HL-60 (cell line): Measurements from ENCODE around the gene LY6G6F.

ENCODE experiments used
- DNase-seq, 2 experiments: peaks; one replicate each; pipeline ENCODE4 v3.0.0-alpha.2; 2010 to 2020; ENCODE audit warnings: low read depth in 1 of 2, low spot score in 1 of 2
- H3K27ac ChIP-seq: fragments of 250-450 bp; sonication (Bioruptor Pico); replicated peaks from 2 replicates; pipeline ENCODE4 v1.5.1; 2020; ENCODE audit warnings: mild to moderate bottlenecking, moderate library complexity
- H3K27me3 ChIP-seq: fragments of 250-450 bp; sonication (Bioruptor Pico); 2 replicates; pipeline ENCODE4 v1.5.1; 2021; ENCODE audit warnings: mild to moderate bottlenecking, moderate library complexity; ENCODE audit not compliant: insufficient read depth, poor library complexity, severe bottlenecking
- H3K4me3 ChIP-seq: replicated peaks from 2 replicates; pipeline ENCODE4 v1.5.1; 2011; ENCODE audit warnings: mild to moderate bottlenecking, control low read depth, low read length; ENCODE audit not compliant: insufficient read depth
- GABPA ChIP-seq: IDR thresholded peaks from 2 replicates; pipeline ENCODE4 v1.6.1; 2012; ENCODE audit warnings: low read depth
- POLR2AphosphoS5 ChIP-seq: IDR thresholded peaks from 2 replicates; pipeline ENCODE4 v1.6.1; 2012; ENCODE audit warnings: low read depth
- REST ChIP-seq: IDR thresholded peaks from 2 replicates; pipeline ENCODE4 v1.6.1; 2012; ENCODE audit warnings: low read depth; ENCODE audit not compliant: insufficient replicate concordance
- SPI1 ChIP-seq: IDR thresholded peaks from 2 replicates; pipeline ENCODE4 v1.6.1; 2012; ENCODE audit warnings: low read depth, mild to moderate bottlenecking, borderline replicate concordance
- long read RNA-seq: library from polyadenylated mRNA; unstranded; transcript quantifications from one replicate; pipeline ENCODE4 v2.0.0, GENCODE V29; 2020
- TF ChIP-seq, protein P1 (sequence below): IDR thresholded peaks from one replicate; pipeline ENCODE4 v1.5.1; 2011; ENCODE audit warnings: low read length, control low read depth, inconsistent platforms; ENCODE audit not compliant: insufficient read depth

Gene LY6G6F
- long read RNA-seq, result 0 reads

DNA sequence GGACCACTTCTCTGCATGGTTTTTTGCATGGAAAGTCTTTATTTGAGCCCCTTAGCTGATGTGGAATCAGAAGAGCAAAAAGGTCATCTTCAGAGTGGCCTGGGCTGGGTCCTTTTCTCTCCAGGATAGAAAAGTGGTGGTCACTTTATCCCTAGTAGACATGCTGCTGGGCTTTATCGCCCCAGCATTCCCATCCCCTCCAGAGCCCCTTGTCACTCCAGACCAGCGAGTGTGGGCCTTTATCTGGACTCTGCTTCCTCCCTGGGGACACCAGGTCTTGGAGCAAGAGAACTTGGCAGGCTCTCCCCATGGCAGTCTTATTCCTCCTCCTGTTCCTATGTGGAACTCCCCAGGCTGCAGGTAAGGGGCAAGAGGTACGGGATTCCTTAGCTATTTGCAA is at the start of gene LY6G6F:
Gene LY6G6F (plus strand): TSS at position 268 of the 400 bp plus-strand sequence. CDS start 41 bp downstream, at position 309.
- H3K27me3 ChIP-seq, result no peaks in the 10 kb centered on the region
- no peak within 1 kb of the TSS for H3K27ac ChIP-seq
- no peak within 1 kb of the TSS for H3K4me3 ChIP-seq
- TF ChIP-seq GABPA (no peak), SPI1 (no peak), REST (no peak), POLR2AphosphoS5 (no peak)
- TF ChIP-seq, protein P1, sequence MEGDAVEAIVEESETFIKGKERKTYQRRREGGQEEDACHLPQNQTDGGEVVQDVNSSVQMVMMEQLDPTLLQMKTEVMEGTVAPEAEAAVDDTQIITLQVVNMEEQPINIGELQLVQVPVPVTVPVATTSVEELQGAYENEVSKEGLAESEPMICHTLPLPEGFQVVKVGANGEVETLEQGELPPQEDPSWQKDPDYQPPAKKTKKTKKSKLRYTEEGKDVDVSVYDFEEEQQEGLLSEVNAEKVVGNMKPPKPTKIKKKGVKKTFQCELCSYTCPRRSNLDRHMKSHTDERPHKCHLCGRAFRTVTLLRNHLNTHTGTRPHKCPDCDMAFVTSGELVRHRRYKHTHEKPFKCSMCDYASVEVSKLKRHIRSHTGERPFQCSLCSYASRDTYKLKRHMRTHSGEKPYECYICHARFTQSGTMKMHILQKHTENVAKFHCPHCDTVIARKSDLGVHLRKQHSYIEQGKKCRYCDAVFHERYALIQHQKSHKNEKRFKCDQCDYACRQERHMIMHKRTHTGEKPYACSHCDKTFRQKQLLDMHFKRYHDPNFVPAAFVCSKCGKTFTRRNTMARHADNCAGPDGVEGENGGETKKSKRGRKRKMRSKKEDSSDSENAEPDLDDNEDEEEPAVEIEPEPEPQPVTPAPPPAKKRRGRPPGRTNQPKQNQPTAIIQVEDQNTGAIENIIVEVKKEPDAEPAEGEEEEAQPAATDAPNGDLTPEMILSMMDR, result no peak
- DNase-seq, result no peak

DNA sequence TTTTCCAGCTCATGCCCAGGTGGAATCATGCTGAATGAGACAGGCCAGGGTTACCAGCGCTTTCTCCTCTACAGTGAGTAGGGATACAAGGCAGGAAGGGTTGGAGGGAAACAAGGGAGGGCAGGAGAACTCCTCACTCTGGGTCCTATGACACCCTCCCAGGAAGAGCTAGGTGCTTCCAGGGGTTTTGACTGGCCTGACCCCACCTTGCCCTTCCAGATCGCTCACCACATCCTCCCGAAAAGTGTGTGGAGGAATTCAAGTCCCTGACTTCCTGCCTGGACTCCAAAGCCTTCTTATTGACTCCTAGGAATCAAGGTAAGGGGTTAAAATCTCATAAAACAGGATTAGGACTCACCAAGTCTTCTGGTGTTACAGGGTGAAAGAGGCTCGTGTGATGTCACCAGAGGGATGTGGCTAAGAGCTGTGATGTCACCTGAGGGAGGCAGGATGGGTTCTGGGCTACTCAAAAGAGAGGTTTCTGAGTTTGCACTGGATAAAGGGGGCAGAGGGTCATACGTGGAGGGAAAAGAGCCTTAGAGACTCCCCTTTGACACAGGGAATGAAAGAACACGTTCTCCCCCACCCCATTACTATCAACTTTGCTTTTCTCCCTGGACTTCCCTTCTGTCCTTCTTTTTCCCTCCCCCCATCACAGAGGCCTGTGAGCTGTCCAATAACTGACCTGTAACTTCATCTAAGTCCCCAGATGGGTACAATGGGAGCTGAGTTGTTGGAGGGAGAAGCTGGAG is 49.1 kb upstream of the LY6G6F start:
- no peak overlapping the region for H3K27ac ChIP-seq
- no peak for DNase-seq
- no peak overlapping the region for H3K4me3 ChIP-seq
- no peaks in the 10 kb centered on the region for H3K27me3 ChIP-seq
- TF ChIP-seq REST (no peak), GABPA (no peak), SPI1 (no peak), POLR2AphosphoS5 (no peak)
- TF ChIP-seq, protein P1, result no peak

GRCh38 chr6:31658158-31658688 is 48.4 kb upstream of the LY6G6F start:
- TF ChIP-seq GABPA, result no peak
- TF ChIP-seq REST, result no peak
- no peak for TF ChIP-seq SPI1
- H3K4me3 ChIP-seq, result no peak overlapping the region

More at GRCh38 chr6:31658158-31658688, 48.4 kb upstream of the LY6G6F start:
- Histone ChIP-seq H3K27ac (no peak overlapping the region), H3K27me3 (no peaks in the 10 kb centered on the region)
- DNase-seq, result no peak
